KMS-11 (cell line): Measurements from ENCODE around the gene EYA4.

Experiments used
- H2AFZ ChIP-seq: fragments of 200-600 bp; sonication (generic); 2 replicates; pipeline ENCODE4 v1.6.1; 2016; ENCODE audit warnings: antibody characterized with exemption, mixed run types, low read depth
- H3K27ac ChIP-seq: fragments of 200-600 bp; sonication (generic); 2 replicates; pipeline ENCODE4 v1.6.1; 2016; ENCODE audit warnings: mild to moderate bottlenecking, mixed run types
- H3K27me3 ChIP-seq: fragments of 200-600 bp; sonication (generic); 2 replicates; pipeline ENCODE4 v1.6.1; 2017; ENCODE audit warnings: mild to moderate bottlenecking, low read depth, mixed run types, moderate library complexity; ENCODE audit not compliant: insufficient read depth
- H3K36me3 ChIP-seq: fragments of 200-600 bp; sonication (generic); 2 replicates; pipeline ENCODE4 v1.6.1; 2017; ENCODE audit warnings: mild to moderate bottlenecking, mixed run types; ENCODE audit not compliant: insufficient read depth
- H3K4me1 ChIP-seq: fragments of 200-600 bp; sonication (generic); 2 replicates; pipeline ENCODE4 v1.6.1; 2016; ENCODE audit warnings: mild to moderate bottlenecking, low read depth, mixed run types; ENCODE audit not compliant: poor library complexity, severe bottlenecking
- H3K4me2 ChIP-seq: fragments of 200-600 bp; sonication (generic); 2 replicates; pipeline ENCODE4 v1.7.0; 2016; ENCODE audit warnings: mild to moderate bottlenecking, mixed run types
- H3K4me3 ChIP-seq: fragments of 200-600 bp; sonication (generic); IDR thresholded peaks from 2 replicates; pipeline ENCODE4 v1.6.1; 2017; ENCODE audit warnings: low read depth, low read length, mixed read lengths; ENCODE audit not compliant: insufficient read depth
- H3K79me2 ChIP-seq: fragments of 200-600 bp; sonication (generic); 2 replicates; pipeline ENCODE4 v1.6.1; 2016; ENCODE audit warnings: low read depth, mixed run types; ENCODE audit not compliant: insufficient read depth
- H3K9ac ChIP-seq: fragments of 200-600 bp; sonication (generic); 2 replicates; pipeline ENCODE4 v1.6.1; 2016; ENCODE audit warnings: mild to moderate bottlenecking, mixed run types
- H4K20me1 ChIP-seq: fragments of 200-600 bp; sonication (generic); 2 replicates; pipeline ENCODE4 v1.6.1; 2016; ENCODE audit warnings: mild to moderate bottlenecking, mixed run types; ENCODE audit not compliant: insufficient read depth
- TF ChIP-seq, protein P1 (sequence below): fragments of 200-600 bp; sonication (generic); conservative IDR thresholded peaks from 2 replicates; pipeline ENCODE4 v1.6.1; 2017; ENCODE audit warnings: low read depth, mild to moderate bottlenecking, antibody characterized with exemption, low read length, moderate library complexity, mixed read lengths

EYA4 gene

DNA sequence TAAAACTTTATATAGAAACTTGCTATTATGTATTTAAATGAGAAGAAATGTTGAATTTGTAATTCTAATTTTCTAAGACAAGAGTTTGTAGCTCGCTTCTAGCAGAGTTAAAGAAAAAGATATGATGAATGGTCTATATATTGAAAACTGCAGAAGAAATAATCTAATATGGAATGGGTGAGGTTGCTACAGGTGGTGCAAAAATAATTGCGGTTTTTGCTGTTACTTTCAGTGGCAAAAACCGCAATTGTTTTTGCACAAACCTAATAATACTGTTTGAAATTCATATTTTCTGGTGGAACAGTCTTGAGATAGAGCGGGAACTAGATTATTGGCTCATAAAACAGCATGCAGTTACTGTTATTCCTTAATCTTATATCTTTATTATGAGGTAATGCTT, 23.9 kb downstream of the EYA4 start:
- Histone ChIP-seq H3K27me3 (no peaks in the 10 kb centered on the region), H2AFZ (no peak overlapping the region), H3K79me2 (no peaks in the 10 kb centered on the region), H4K20me1 (no peaks in the 10 kb centered on the region), H3K4me1 (peaks cover 29% of the 10 kb centered on the region), H3K36me3 (no peaks in the 10 kb centered on the region), H3K4me2 (peak overlapping the region; percentile 5), H3K27ac (no peak overlapping the region), H3K4me3 (no peak overlapping the region), H3K9ac (no peak overlapping the region)
- TF ChIP-seq, protein P1, sequence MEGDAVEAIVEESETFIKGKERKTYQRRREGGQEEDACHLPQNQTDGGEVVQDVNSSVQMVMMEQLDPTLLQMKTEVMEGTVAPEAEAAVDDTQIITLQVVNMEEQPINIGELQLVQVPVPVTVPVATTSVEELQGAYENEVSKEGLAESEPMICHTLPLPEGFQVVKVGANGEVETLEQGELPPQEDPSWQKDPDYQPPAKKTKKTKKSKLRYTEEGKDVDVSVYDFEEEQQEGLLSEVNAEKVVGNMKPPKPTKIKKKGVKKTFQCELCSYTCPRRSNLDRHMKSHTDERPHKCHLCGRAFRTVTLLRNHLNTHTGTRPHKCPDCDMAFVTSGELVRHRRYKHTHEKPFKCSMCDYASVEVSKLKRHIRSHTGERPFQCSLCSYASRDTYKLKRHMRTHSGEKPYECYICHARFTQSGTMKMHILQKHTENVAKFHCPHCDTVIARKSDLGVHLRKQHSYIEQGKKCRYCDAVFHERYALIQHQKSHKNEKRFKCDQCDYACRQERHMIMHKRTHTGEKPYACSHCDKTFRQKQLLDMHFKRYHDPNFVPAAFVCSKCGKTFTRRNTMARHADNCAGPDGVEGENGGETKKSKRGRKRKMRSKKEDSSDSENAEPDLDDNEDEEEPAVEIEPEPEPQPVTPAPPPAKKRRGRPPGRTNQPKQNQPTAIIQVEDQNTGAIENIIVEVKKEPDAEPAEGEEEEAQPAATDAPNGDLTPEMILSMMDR = no peak

DNA sequence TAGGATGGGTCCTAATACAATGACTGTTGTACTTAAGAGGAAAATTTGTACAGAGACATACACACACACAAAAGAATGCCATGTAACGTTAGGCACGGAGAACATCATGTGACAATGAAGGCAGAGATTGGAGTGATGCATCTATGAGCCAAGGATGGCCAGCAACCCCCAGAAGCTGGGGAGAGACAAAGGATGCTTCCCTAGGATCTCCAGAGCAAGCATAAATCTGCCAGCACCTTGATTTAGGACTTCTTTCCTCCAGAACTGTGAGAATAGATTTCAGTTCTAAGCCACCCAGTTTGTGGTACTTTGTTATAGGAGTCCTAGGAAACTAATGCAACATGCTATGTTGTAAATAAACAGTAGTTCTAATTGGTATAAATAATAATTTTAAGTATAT, 25.0 kb downstream of the EYA4 start:
- Histone ChIP-seq H3K27me3 (no peaks in the 10 kb centered on the region), H3K27ac (no peak overlapping the region), H3K36me3 (no peaks in the 10 kb centered on the region), H3K9ac (no peak overlapping the region), H2AFZ (no peak overlapping the region), H3K79me2 (no peaks in the 10 kb centered on the region), H3K4me3 (no peak overlapping the region), H3K4me1 (peaks cover 29% of the 10 kb centered on the region), H4K20me1 (no peaks in the 10 kb centered on the region), H3K4me2 (no peak overlapping the region)
- TF ChIP-seq, protein P1 = no peak

DNA sequence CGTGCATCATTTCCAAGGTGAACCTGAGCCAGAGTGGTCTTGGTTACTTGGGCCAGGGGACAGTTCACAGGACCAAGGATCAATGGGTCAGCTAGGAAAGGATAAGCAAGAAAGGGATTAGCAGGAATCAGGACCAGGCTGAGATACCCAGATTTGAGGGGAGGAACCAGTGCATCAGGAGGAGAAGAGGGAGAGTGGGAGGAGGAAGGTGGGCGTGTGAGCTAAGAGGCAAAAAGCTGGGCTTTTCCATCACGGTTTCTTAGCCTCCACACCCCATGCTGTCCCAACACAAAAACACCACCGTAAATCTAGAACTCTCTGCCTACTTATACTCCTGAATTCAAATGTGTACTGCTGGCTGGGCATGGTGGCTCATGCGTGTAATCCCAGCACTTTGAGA, 27.5 kb downstream of the EYA4 start:
- H4K20me1 ChIP-seq = no peaks in the 10 kb centered on the region
- no peak overlapping the region for H3K4me2 ChIP-seq
- TF ChIP-seq, protein P1 = no peak
- no peaks in the 10 kb centered on the region for H3K79me2 ChIP-seq
- H3K36me3 ChIP-seq = no peaks in the 10 kb centered on the region
- no peak overlapping the region for H2AFZ ChIP-seq
- H3K27me3 ChIP-seq = no peaks in the 10 kb centered on the region
- no peak overlapping the region for H3K4me3 ChIP-seq
- H3K9ac ChIP-seq = no peak overlapping the region
- peaks cover 29% of the 10 kb centered on the region for H3K4me1 ChIP-seq
- H3K27ac ChIP-seq = no peak overlapping the region

GRCh38 chr6:133274813-133275212, 33.7 kb downstream of the EYA4 start:
- no peak overlapping the region for H3K4me2 ChIP-seq
- no peaks in the 10 kb centered on the region; the same call in 1 of the 2 replicates for H4K20me1 ChIP-seq
- no peaks in the 10 kb centered on the region for H3K4me1 ChIP-seq
- TF ChIP-seq, protein P1 = no peak
- H3K27ac ChIP-seq = no peak overlapping the region
- no peaks in the 10 kb centered on the region for H3K27me3 ChIP-seq
- H2AFZ ChIP-seq = no peak overlapping the region
- no peaks in the 10 kb centered on the region for H3K79me2 ChIP-seq
- no peaks in the 10 kb centered on the region for H3K36me3 ChIP-seq
- no peak overlapping the region for H3K9ac ChIP-seq
- H3K4me3 ChIP-seq = no peak overlapping the region
